Mammary epithelial cell (primary cell): ENCODE measurements around the gene ANKS6.

Source experiments
- EZH2 ChIP-seq: IDR thresholded peaks from 2 replicates; pipeline ENCODE4 v1.6.1; 2012; ENCODE audit warnings: low read length, inconsistent platforms, borderline replicate concordance
- TF ChIP-seq, protein P1 (sequence below), 2 donors: IDR thresholded peaks in 1 of 2; conservative IDR thresholded peaks in 1 of 2; 2 replicates each; pipeline ENCODE4 v1.5.1; 2011 to 2012; ENCODE audit warnings: inconsistent platforms in 2 of 2, low read length in 2 of 2, mild to moderate bottlenecking in 2 of 2, control low read depth in 1 of 2, low read depth in 1 of 2; ENCODE audit not compliant: insufficient read depth in 1 of 2; ENCODE audit errors: extremely low read depth in 1 of 2

DNA sequence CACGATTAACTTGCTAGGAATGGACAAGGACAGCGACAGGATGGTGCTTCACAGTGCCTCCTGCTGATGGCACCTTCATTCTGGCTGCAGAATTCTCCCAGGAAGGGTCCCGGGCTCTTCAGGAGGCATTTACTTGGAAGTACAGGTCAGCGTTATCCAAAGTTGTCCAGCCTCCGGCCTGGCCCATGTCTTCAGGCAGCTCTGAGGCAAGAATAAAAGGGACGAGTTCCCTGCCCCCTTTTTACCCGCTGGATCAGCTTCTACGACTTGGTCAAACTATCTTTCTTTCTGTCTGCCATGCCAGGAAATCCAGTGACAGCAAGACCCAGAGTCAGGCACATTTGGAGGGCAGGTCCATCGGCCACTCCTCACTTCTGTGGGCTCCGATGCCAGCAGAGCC, 64.3 kb downstream of the ANKS6 start:
- TF ChIP-seq, protein P1, sequence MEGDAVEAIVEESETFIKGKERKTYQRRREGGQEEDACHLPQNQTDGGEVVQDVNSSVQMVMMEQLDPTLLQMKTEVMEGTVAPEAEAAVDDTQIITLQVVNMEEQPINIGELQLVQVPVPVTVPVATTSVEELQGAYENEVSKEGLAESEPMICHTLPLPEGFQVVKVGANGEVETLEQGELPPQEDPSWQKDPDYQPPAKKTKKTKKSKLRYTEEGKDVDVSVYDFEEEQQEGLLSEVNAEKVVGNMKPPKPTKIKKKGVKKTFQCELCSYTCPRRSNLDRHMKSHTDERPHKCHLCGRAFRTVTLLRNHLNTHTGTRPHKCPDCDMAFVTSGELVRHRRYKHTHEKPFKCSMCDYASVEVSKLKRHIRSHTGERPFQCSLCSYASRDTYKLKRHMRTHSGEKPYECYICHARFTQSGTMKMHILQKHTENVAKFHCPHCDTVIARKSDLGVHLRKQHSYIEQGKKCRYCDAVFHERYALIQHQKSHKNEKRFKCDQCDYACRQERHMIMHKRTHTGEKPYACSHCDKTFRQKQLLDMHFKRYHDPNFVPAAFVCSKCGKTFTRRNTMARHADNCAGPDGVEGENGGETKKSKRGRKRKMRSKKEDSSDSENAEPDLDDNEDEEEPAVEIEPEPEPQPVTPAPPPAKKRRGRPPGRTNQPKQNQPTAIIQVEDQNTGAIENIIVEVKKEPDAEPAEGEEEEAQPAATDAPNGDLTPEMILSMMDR (conservative IDR thresholded peaks at IDR 0.05 in 1 of 2, IDR thresholded peaks at IDR 0.05 in 1 of 2; ENCODE audit: extremely low read depth in 1 of 2, insufficient read depth in 1 of 2, low read depth in 1 of 2, low read length in 2 of 2): no peak
- no peak for TF ChIP-seq EZH2
